Gastrocnemius medialis (tissue), 4 donors: ENCODE results near the gene CDS2. TPM values are rescaled to one million over a fixed set of nuclear protein-coding genes. Genes with fewer than 3 reads are reported as not detected.

Experiments used
- ATAC-seq, 2 donors: fragments of 150-250 bp; one replicate each; pipeline ENCODE4 v1.9.1; 2016
- DNase-seq, 2 donors: peaks; one replicate each; pipeline ENCODE4 v3.0.0-alpha.2; 2019
- H3K27ac ChIP-seq, 4 donors: fragments of 200-600 bp; sonication (generic); 1 replicate in 1 of 4; 2 replicates in 3 of 4; pipeline ENCODE4 v1.5.1; 2016 to 2018; ENCODE audit warnings: mild to moderate bottlenecking in 2 of 4, moderate library complexity in 1 of 4
- H3K27me3 ChIP-seq, 3 donors: fragments of 200-600 bp; sonication (generic) in 2 of 3; 1 replicate in 1 of 3; 2 replicates in 2 of 3; pipeline versions ENCODE4 v1.5.1 to v1.6.0; 2016 to 2019; ENCODE audit warnings: mild to moderate bottlenecking in 1 of 3, moderate library complexity in 1 of 3
- H3K36me3 ChIP-seq, 2 donors: fragments of 200-600 bp; sonication (generic) in 1 of 2; one replicate each; pipeline ENCODE4 v1.5.1; 2017 to 2018
- H3K4me1 ChIP-seq, 2 donors: fragments of 200-600 bp; sonication (generic) in 1 of 2; one replicate each; pipeline ENCODE4 v1.5.1; 2016 to 2017; ENCODE audit warnings: mild to moderate bottlenecking in 2 of 2
- H3K4me3 ChIP-seq, 4 donors: fragments of 200-600 bp; sonication (generic) in 3 of 4; 1 replicate in 1 of 4; 2 replicates in 3 of 4; pipeline ENCODE4 v1.5.1; 2016 to 2019; ENCODE audit warnings: mild to moderate bottlenecking in 2 of 4
- H3K9me3 ChIP-seq, 3 donors: fragments of 200-600 bp; sonication (generic) in 2 of 3; 1 replicate in 1 of 3; 2 replicates in 2 of 3; pipeline ENCODE4 v1.5.1; 2016 to 2019
- POLR2A ChIP-seq, 2 donors: fragments of 450-650 bp; IDR thresholded peaks; one replicate each; pipeline ENCODE4 v1.6.1; 2017; ENCODE audit warnings: antibody characterized with exemption in 2 of 2, mild to moderate bottlenecking in 2 of 2, moderate library complexity in 2 of 2
- in situ Hi-C, 4 donors: fragments of 200-750 bp; cut with MboI; loops; one replicate each; pipeline versions ENCODE4 v1.15.0 to v1.8.0; 2017; ENCODE audit warnings: low sequenced_read_pairs in 4 of 4
- intact Hi-C: fragments of 100-400 bp; cut with DNase I; formaldehyde crosslinking; loops from one replicate; pipeline ENCODE4 v1.15.1; 2023; ENCODE audit warnings: low total_unique reads
- total RNA-seq, 4 donors: library from RNA; depleted of rRNA; stranded (reverse); fragments of >200 nt; gene quantifications; one replicate each; pipeline versions ENCODE4 v1.1.0 to v1.2.3, GENCODE V29; 2016
- TF ChIP-seq, protein P1 (sequence below), 5 experiments: fragments of 450-650 bp in 3 of 5; fragments of 200-600 bp in 2 of 5; sonication (generic) in 2 of 5; IDR thresholded peaks in 4 of 5; conservative IDR thresholded peaks in 1 of 5; 1 replicate in 4 of 5; 2 replicates in 1 of 5; pipeline ENCODE4 v1.5.1; 2016 to 2019; ENCODE audit warnings: antibody characterized with exemption in 5 of 5, mild to moderate bottlenecking in 3 of 5, moderate library complexity in 3 of 5

The CDS2 gene
- total RNA-seq: 10 to 100 TPM in 3 of 4 donors, 1 to 10 TPM in 1; 9.0 to 18.5 (median 14.5) TPM

DNA sequence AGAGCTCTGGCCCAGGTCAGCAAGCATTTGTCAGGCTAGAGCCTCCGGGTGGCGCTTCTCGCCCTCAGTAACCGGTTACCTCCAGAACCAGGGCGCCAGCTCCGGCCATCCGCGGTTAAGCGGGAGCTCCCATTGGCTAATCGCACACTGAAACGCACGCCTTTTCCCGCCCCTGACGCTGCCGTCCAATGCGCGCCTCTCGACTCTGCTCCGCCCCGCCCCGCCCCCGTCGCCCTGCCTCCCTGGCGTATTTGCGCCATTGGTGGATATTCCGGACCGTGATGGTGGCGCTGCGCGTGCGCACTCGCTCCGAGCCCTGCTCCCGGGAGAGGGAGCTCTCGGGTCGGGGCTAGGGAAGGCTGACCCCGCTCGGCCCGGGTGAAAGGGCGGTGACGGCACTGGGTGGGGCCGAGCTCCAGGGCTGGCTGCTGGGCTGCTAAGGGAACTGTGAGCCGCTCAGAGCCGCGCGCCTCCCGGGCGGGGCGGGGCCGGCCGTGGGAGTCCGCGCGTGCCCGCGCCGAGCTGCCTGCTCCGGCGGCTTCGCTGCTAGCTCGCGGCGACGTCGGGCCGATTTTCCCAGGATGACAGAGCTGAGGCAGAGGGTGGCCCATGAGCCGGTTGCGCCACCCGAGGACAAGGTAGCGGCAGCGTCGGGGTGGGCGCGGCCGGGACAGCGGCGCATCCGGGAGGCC is at the start of gene CDS2:
Gene CDS2 (plus strand): TSS at position 497 of the 692 bp plus-strand sequence. CDS start 85 bp downstream, at position 582.
- peak within 1 kb of the TSS; percentile 92 to 99 (median 95) for H3K27ac ChIP-seq
- H3K36me3 ChIP-seq: no peaks in the 10 kb centered on the region
- DNase-seq (peak; percentile 100), ATAC-seq (peak; percentile 85 to 86)
- H3K4me1 ChIP-seq: peaks cover 20 to 34% of the 10 kb centered on the region in 2 donors
- TF ChIP-seq POLR2A (IDR thresholded peaks at IDR 0.05): peak; percentile 95
- TF ChIP-seq, protein P1, sequence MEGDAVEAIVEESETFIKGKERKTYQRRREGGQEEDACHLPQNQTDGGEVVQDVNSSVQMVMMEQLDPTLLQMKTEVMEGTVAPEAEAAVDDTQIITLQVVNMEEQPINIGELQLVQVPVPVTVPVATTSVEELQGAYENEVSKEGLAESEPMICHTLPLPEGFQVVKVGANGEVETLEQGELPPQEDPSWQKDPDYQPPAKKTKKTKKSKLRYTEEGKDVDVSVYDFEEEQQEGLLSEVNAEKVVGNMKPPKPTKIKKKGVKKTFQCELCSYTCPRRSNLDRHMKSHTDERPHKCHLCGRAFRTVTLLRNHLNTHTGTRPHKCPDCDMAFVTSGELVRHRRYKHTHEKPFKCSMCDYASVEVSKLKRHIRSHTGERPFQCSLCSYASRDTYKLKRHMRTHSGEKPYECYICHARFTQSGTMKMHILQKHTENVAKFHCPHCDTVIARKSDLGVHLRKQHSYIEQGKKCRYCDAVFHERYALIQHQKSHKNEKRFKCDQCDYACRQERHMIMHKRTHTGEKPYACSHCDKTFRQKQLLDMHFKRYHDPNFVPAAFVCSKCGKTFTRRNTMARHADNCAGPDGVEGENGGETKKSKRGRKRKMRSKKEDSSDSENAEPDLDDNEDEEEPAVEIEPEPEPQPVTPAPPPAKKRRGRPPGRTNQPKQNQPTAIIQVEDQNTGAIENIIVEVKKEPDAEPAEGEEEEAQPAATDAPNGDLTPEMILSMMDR (IDR thresholded peaks at IDR 0.05 in 4 of 5, conservative IDR thresholded peaks at IDR 0.05 in 1 of 5): peak; percentile 47 to 75 (median 60)
- in situ Hi-C loops (loop anchor here in 3 of 4 donors (5.0 to 10.0 kb wide), 2 partner anchors 58 to 61 kb away; no protein-coding TSS in a partner anchor), intact Hi-C loops (loop anchor here (1.0 to 10.0 kb wide), 5 partner anchors 24 to 758 kb away; no protein-coding TSS in a partner anchor)
- H3K27me3 ChIP-seq: no peaks in the 10 kb centered on the region
- H3K9me3 ChIP-seq: no peaks in the 10 kb centered on the region
- peak within 1 kb of the TSS; percentile 73 to 89 (median 82) for H3K4me3 ChIP-seq

DNA sequence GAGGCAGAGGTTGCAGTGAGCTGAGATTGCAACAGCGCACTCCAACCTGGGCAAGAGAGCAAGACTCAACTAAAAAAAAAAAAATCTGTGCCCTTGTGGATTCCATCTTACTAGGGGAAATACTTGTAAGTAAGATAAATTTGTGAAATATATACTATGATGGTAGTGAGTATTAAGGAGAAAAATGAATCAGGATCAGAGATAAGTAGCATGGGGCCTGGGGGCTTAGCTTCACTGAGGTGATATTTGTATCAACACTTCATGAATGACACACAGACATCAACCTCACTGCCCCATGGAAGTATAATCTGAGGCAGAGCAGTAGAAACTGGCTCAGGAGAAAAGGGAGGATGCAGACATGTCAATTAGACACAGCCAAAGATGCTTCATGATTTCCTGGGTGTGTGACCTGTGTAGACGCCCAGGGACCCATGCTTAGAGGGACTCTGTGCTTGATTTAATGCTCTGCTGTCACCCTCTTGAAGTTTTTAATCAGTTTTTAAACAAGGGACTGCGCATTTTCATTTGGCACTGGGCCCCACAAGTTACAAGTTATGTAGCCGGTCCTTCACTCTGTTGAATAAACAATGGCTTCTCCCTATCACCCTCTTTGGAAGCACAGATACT is 48.9 kb upstream of the CDS2 start:
- no peaks in the 10 kb centered on the region for H3K9me3 ChIP-seq
- intact Hi-C loops: no loop called here
- H3K27ac ChIP-seq: peak overlapping the region; percentile 33 to 64 (median 51)

DNA sequence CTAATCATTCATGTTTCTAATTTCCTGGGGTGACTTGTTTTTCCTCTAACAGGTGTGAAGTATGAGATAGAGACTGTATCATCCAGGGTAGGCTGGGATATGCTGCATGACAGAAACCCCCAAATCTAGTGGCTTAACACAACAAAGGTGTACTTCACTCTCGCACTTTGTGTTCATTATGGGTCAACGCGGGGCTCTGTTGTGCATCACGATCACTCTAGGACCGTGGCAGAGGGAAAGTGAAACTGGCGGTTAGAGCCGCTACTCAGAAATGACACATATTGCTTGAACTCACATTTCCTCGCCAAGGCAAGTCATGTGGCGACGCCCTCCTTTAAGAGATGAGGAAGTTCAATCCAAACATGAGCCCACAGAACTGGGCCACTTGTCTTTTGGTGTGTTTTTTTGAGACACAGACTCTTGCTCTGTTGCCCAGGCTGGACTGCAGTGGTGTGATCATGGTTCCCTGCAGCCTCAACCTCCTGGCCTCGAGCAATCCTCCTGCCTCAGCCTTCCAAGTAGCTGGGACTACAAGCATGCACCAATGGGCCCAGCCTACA is 48.3 kb upstream of the CDS2 start:
- TF ChIP-seq, protein P1 (IDR thresholded peaks at IDR 0.05 in 4 of 5, conservative IDR thresholded peaks at IDR 0.05 in 1 of 5): no peak
- TF ChIP-seq POLR2A (IDR thresholded peaks at IDR 0.05): no peak
- H3K4me3 ChIP-seq: peak overlapping the region in 2 of 4 donors; percentile 13 to 19
- H3K27me3 ChIP-seq: no peaks in the 10 kb centered on the region
- no peaks in the 10 kb centered on the region for H3K9me3 ChIP-seq
- peak overlapping the region; percentile 33 to 64 (median 51) for H3K27ac ChIP-seq
- no peaks in the 10 kb centered on the region for H3K36me3 ChIP-seq
- ATAC-seq: peak; percentile 56 to 66
- peak; percentile 37 to 51 for DNase-seq
- in situ Hi-C loops: no loop called here
- intact Hi-C loops: no loop called here
- peaks cover 1 to 11% of the 10 kb centered on the region in 2 donors for H3K4me1 ChIP-seq

More for the DNA sequence above, 48.9 kb upstream of the CDS2 start:
- Histone ChIP-seq H3K27me3 (no peaks in the 10 kb centered on the region), H3K4me3 (peak overlapping the region in 2 of 4 donors; percentile 13 to 19), H3K4me1 (peaks cover 7 to 17% of the 10 kb centered on the region in 2 donors), H3K36me3 (no peaks in the 10 kb centered on the region)
- TF ChIP-seq POLR2A (IDR thresholded peaks at IDR 0.05): no peak
- TF ChIP-seq, protein P1 (IDR thresholded peaks at IDR 0.05 in 4 of 5, conservative IDR thresholded peaks at IDR 0.05 in 1 of 5): no peak
- in situ Hi-C loops: no loop called here
- ATAC-seq: no peak
- no peak for DNase-seq

DNA sequence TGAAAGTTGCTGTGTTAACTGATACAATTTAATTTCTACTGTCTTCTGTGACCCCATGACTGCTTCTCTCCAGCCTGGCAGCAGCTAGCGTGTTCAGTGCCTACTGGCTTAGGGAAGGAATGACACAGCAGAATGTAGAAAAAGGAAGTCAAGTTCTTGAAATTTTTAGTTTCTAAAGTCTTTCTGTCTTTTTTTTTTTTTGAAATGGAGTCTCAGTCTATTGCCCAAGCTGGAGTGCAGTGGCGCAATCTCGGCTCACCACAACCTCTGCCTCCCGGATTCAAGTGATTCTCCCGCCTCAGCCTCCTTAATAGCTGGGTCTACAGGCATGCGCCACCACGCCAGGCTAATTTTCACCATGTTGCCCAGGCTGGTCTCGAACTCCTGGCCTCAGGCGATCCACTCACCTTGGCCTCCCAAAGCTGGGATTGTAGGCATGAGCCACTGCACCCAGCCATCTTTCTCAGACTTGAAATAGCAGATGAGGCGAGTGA is 46.4 kb upstream of the CDS2 start:
- ATAC-seq (peak; percentile 50 to 63), DNase-seq (peak; percentile 6 to 52)
- peaks cover 0 to 8% of the 10 kb centered on the region in 2 donors for H3K4me1 ChIP-seq
- in situ Hi-C loops (no loop called here), intact Hi-C loops (no loop called here)
- no peak overlapping the region for H3K27ac ChIP-seq
- no peaks in the 10 kb centered on the region for H3K27me3 ChIP-seq
- H3K4me3 ChIP-seq: no peak overlapping the region
- TF ChIP-seq POLR2A (IDR thresholded peaks at IDR 0.05): no peak
- TF ChIP-seq, protein P1 (IDR thresholded peaks at IDR 0.05 in 4 of 5, conservative IDR thresholded peaks at IDR 0.05 in 1 of 5): no peak
- no peaks in the 10 kb centered on the region for H3K36me3 ChIP-seq
- no peaks in the 10 kb centered on the region for H3K9me3 ChIP-seq
